K562 (cell line): ENCODE data around the gene HK1. TPM values are rescaled to one million over a fixed set of nuclear protein-coding genes. Genes with fewer than 3 reads are reported as not detected.

Experiments
- KDM5B ChIP-seq: fragments of 200-600 bp; sonication (generic); IDR thresholded peaks from 2 replicates; pipeline ENCODE4 v1.6.1; 2012; ENCODE audit warnings: low read depth, mild to moderate bottlenecking, moderate library complexity, low read length, control low read depth, inconsistent platforms; ENCODE audit not compliant: insufficient replicate concordance
- MAX ChIP-seq: sonication (generic); formaldehyde crosslinking; IDR thresholded peaks from 2 replicates; pipeline ENCODE4 v1.9.0; 2022; ENCODE audit warnings: mild to moderate bottlenecking, missing genetic modification reagents
- REST ChIP-seq, 2 experiments: fragments of 450-650 bp; formaldehyde crosslinking in 1 of 2; IDR thresholded peaks; 2 replicates each; pipeline versions ENCODE4 v1.4.0 to v1.6.1; 2014 to 2020; ENCODE audit warnings: mild to moderate bottlenecking in 2 of 2, borderline replicate concordance in 1 of 2, low read depth in 1 of 2
- TARDBP ChIP-seq: fragments of 450-650 bp; IDR thresholded peaks from 2 replicates; pipeline ENCODE4 v1.6.1; 2016
- ZBTB7A ChIP-seq: IDR thresholded peaks from 2 replicates; pipeline ENCODE4 v1.6.1; 2011; ENCODE audit warnings: low read depth, mild to moderate bottlenecking, low read length, moderate library complexity, borderline replicate concordance; ENCODE audit not compliant: control insufficient read depth
- ZNF445 ChIP-seq: fragments of 250-450 bp; sonication (Bioruptor Pico); IDR thresholded peaks from 2 replicates; pipeline ENCODE4 v1.4.0; 2020; ENCODE audit warnings: low read depth, mild to moderate bottlenecking, moderate library complexity
- polyA plus RNA-seq, 8 experiments: library from polyadenylated mRNA; depleted of rRNA in 4 of 8; stranded (reverse) in 5 of 8; unstranded in 3 of 8; fragments of >200 nt; fragmentation: Nextera tagmentation in 2 of 8; fragmentation: Illumina TruSeq in 1 of 8; extraction: Ambion mirVana in 2 of 8; extraction: Trizol in 1 of 8; gene quantifications; 2 replicates each; pipeline versions ENCODE4 v1.2.1 to v1.2.3, GENCODE V29; 2011 to 2014; ENCODE audit warnings: inconsistent platforms in 1 of 8, missing spikeins in 1 of 8
- total RNA-seq, 7 experiments: library from RNA; depleted of rRNA in 6 of 7; stranded (reverse); fragments of >200 nt in 6 of 7; fragmentation: Illumina TruSeq in 2 of 7; extraction: Trizol in 2 of 7; gene quantifications; 2 replicates each; pipeline versions ENCODE4 v1.2.1 to v1.2.3, GENCODE V29; 2011 to 2021; ENCODE audit warnings: low replicate concordance in 1 of 7

Gene HK1
- total and polyA plus RNA-seq, 9 of the 15 experiments (the other 6 are each of a cell fraction or from before 2014, with no cell fraction given) = 29.2 to 444 (median 193) TPM

GRCh38 chr10:69407621-69408301 is 129.5 kb downstream of the HK1 start (continued):
- peak; percentile 21; the same call in 1 of the 2 replicates for TF ChIP-seq REST (IDR thresholded peaks at IDR 0.05; ENCODE audit: borderline replicate concordance)
- TF ChIP-seq REST (CRISPR knock-in tag; IDR thresholded peaks at IDR 0.05; ENCODE audit: low read depth) = no peak
- TF ChIP-seq MAX (CRISPR knock-in tag) = peak; percentile 32
- TF ChIP-seq TARDBP = no peak
- peak; percentile 12 for TF ChIP-seq KDM5B
- TF ChIP-seq ZBTB7A = peak; percentile 32; the same call in 1 of the 2 replicates
- no peak for TF ChIP-seq ZNF445 (CRISPR knock-in tag)
